ENCODE measurements around the gene SLX9.

Gene SLX9

DNA sequence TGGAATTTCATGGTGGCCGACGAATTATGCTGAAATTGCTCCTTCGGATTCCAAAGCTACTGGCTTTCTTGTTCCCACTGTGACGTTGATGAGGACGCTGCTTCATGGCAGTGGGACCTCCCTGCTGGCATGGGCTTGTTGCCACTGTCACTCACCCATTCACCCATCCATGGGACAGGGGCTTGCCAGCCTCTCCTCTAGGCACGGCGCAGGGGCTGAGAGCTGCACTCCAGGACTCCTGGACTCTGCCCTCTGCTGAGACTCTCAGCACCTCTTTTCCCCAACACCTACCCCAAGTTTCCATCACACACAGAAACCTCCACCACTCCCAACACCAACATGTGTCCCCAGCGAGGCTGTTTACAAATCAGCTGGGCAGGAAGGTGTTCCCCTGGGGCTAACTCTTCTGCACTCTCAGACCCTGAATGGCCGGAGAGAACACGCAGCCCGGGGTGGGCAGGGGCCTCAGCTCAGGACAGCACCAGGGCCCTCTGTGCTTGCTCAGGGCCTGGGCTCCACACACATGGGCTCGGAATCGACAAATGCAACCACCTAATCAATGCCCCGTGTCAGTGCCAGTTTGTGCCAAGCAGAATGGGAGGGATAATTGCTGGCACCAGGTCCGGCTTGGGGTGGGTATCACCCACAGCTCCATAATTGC, 22.3 kb upstream of the SLX9 start:
- H3K79me2 ChIP-seq (ENCODE audit: insufficient read depth, low read length) = peaks cover 59% of the 10 kb centered on the region
- 0 out of 2 replicates have a peak overlapping the region, but pooled peaks have one; percentile 19 for H3K4me2 ChIP-seq (ENCODE audit: insufficient read depth, low read length)
- no peak overlapping the region for H2AFZ ChIP-seq (ENCODE audit: low read depth, low read length)
- DNase-seq = no peak
- peaks cover 23% of the 10 kb centered on the region for H3K36me3 ChIP-seq (ENCODE audit: insufficient read depth, low read length)
- H3K9ac ChIP-seq (ENCODE audit: low read depth, low read length) = peak overlapping the region; percentile 14; the same call in 1 of the 2 replicates
- H3K4me1 ChIP-seq (ENCODE audit: insufficient read depth, low read length) = peaks cover 72% of the 10 kb centered on the region
- H3K9me3 ChIP-seq (ENCODE audit: insufficient read depth, low read length, severe bottlenecking) = no peaks in the 10 kb centered on the region
- no peak for ATAC-seq (ENCODE audit: insufficient read depth, low read depth)
- H3K4me3 ChIP-seq (ENCODE audit: low read depth in 1 of 2, low read length in 2 of 2) = no peak overlapping the region
- H3K27me3 ChIP-seq (ENCODE audit: insufficient read depth, low read length, poor library complexity) = no peaks in the 10 kb centered on the region
- H4K20me1 ChIP-seq (ENCODE audit: insufficient read depth, low read length) = peaks cover 25% of the 10 kb centered on the region
- TF ChIP-seq, protein P1, sequence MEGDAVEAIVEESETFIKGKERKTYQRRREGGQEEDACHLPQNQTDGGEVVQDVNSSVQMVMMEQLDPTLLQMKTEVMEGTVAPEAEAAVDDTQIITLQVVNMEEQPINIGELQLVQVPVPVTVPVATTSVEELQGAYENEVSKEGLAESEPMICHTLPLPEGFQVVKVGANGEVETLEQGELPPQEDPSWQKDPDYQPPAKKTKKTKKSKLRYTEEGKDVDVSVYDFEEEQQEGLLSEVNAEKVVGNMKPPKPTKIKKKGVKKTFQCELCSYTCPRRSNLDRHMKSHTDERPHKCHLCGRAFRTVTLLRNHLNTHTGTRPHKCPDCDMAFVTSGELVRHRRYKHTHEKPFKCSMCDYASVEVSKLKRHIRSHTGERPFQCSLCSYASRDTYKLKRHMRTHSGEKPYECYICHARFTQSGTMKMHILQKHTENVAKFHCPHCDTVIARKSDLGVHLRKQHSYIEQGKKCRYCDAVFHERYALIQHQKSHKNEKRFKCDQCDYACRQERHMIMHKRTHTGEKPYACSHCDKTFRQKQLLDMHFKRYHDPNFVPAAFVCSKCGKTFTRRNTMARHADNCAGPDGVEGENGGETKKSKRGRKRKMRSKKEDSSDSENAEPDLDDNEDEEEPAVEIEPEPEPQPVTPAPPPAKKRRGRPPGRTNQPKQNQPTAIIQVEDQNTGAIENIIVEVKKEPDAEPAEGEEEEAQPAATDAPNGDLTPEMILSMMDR (IDR thresholded peaks at IDR 0.05; ENCODE audit: borderline replicate concordance, extremely low read depth, low read length, poor library complexity, severe bottlenecking) = no peak
- TF ChIP-seq EZH2 (IDR thresholded peaks at IDR 0.05; ENCODE audit: borderline replicate concordance, low read depth, low read length, severe bottlenecking) = no peak
- H3K27ac ChIP-seq (ENCODE audit: low read length) = no peak overlapping the region

DNA sequence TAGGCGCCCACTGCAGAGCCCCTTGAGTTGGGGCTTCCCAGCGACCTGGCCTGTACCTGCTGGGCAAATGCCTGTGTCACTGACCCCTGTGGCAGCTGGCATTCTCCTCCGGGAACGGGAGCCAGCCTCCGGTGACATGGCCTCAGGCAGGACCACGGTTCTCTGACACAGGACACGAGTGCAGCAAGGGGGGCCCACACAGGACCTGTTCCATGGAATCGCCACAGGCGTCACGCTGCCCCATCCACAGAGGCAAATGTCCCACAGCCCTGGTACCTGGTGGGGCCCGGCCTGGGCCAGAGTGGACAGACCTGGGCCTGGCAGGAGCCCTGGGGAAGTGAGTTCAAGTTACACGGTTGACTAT, 21.7 kb upstream of the SLX9 start:
- no peak for ATAC-seq (ENCODE audit: insufficient read depth, low read depth)
- TF ChIP-seq EZH2 (IDR thresholded peaks at IDR 0.05; ENCODE audit: borderline replicate concordance, low read depth, low read length, severe bottlenecking) = no peak
- H3K27me3 ChIP-seq (ENCODE audit: insufficient read depth, low read length, poor library complexity) = no peaks in the 10 kb centered on the region

DNA sequence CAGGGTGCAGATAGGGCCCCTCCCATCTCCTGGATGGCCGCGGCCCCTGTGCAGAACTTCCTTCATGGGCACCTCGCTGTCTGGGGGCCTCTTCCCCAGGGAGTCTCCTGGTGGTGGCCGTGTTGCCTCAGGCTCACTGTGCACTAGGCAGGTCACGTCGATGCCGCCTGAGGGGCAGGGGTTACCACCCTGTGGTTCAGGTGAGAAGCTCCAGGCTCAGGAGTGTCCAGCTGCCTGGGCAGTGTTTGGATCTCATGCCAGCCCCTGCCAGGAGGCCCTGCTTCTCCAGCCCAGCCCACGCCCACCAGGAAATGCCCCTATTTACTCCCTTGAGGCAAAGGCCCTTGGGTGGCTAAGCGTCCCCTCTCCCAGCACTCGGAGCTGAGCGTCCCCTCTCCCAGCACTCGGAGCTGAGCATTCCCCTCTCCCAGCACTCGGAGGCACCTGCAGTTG, 21.2 kb upstream of the SLX9 start:
- Histone ChIP-seq H3K79me2 (ENCODE audit: insufficient read depth, low read length) (peaks cover 51% of the 10 kb centered on the region), H3K9me3 (ENCODE audit: insufficient read depth, low read length, severe bottlenecking) (no peaks in the 10 kb centered on the region), H3K4me2 (ENCODE audit: insufficient read depth, low read length) (peak overlapping the region; percentile 25; the same call in 1 of the 2 replicates), H3K36me3 (ENCODE audit: insufficient read depth, low read length) (peaks cover 23% of the 10 kb centered on the region), H3K9ac (ENCODE audit: low read depth, low read length) (peak overlapping the region; percentile 80; the same call in 1 of the 2 replicates), H3K27ac (ENCODE audit: low read length) (0 out of 2 replicates have a peak overlapping the region, but pooled peaks have one; percentile 16), H3K4me1 (ENCODE audit: insufficient read depth, low read length) (peaks cover 63% of the 10 kb centered on the region), H3K4me3 (ENCODE audit: low read depth in 1 of 2, low read length in 2 of 2) (no peak overlapping the region), H4K20me1 (ENCODE audit: insufficient read depth, low read length) (peaks cover 18% of the 10 kb centered on the region), H2AFZ (ENCODE audit: low read depth, low read length) (no peak overlapping the region), H3K27me3 (ENCODE audit: insufficient read depth, low read length, poor library complexity) (no peaks in the 10 kb centered on the region)
- TF ChIP-seq EZH2 (IDR thresholded peaks at IDR 0.05; ENCODE audit: borderline replicate concordance, low read depth, low read length, severe bottlenecking) = no peak
- TF ChIP-seq, protein P1 (IDR thresholded peaks at IDR 0.05; ENCODE audit: borderline replicate concordance, extremely low read depth, low read length, poor library complexity, severe bottlenecking) = no peak
- no peak for ATAC-seq (ENCODE audit: insufficient read depth, low read depth)
- no peak for DNase-seq

More for the DNA sequence above, 21.7 kb upstream of the SLX9 start:
- Histone ChIP-seq H2AFZ (ENCODE audit: low read depth, low read length) (no peak overlapping the region), H3K9ac (ENCODE audit: low read depth, low read length) (peak overlapping the region; percentile 14; the same call in 1 of the 2 replicates), H3K4me2 (ENCODE audit: insufficient read depth, low read length) (0 out of 2 replicates have a peak overlapping the region, but pooled peaks have one; percentile 19), H3K79me2 (ENCODE audit: insufficient read depth, low read length) (peaks cover 57% of the 10 kb centered on the region), H3K4me1 (ENCODE audit: insufficient read depth, low read length) (peaks cover 68% of the 10 kb centered on the region), H4K20me1 (ENCODE audit: insufficient read depth, low read length) (peaks cover 24% of the 10 kb centered on the region), H3K27ac (ENCODE audit: low read length) (0 out of 2 replicates have a peak overlapping the region, but pooled peaks have one; percentile 16), H3K4me3 (ENCODE audit: low read depth in 1 of 2, low read length in 2 of 2) (no peak overlapping the region), H3K9me3 (ENCODE audit: insufficient read depth, low read length, severe bottlenecking) (no peaks in the 10 kb centered on the region), H3K36me3 (ENCODE audit: insufficient read depth, low read length) (peaks cover 23% of the 10 kb centered on the region)
- DNase-seq = no peak

Data from DND-41 (cell line).